Osteocyte (in vitro differentiated cells): Measurements from ENCODE around the gene ATP10B. TPM values are rescaled to one million over a fixed set of nuclear protein-coding genes. Genes with fewer than 3 reads are reported as not detected.

Source experiments
- DNase-seq: peaks from one replicate; pipeline ENCODE4 v3.0.0; 2021; ENCODE audit warnings: mixed read lengths; ENCODE audit not compliant: unreplicated experiment; ENCODE audit errors: extremely low spot score
- H3K27ac Mint-ChIP-seq: one replicate; pipeline ENCODE4 v1.8.0; 2021; ENCODE audit warnings: mild to moderate bottlenecking, mixed read lengths; ENCODE audit not compliant: unreplicated experiment
- H3K27me3 Mint-ChIP-seq: one replicate; pipeline ENCODE4 v1.8.0; 2021; ENCODE audit warnings: mixed read lengths; ENCODE audit not compliant: unreplicated experiment
- H3K36me3 Mint-ChIP-seq: one replicate; pipeline ENCODE4 v1.8.0; 2021; ENCODE audit warnings: mixed read lengths; ENCODE audit not compliant: unreplicated experiment
- H3K4me1 Mint-ChIP-seq: one replicate; pipeline ENCODE4 v1.8.0; 2021; ENCODE audit warnings: mixed read lengths; ENCODE audit not compliant: unreplicated experiment
- H3K4me3 Mint-ChIP-seq: one replicate; pipeline ENCODE4 v1.8.0; 2021; ENCODE audit warnings: mild to moderate bottlenecking, moderate library complexity, mixed read lengths; ENCODE audit not compliant: unreplicated experiment
- H3K9me3 Mint-ChIP-seq: one replicate; pipeline ENCODE4 v1.8.0; 2021; ENCODE audit warnings: mixed read lengths; ENCODE audit not compliant: unreplicated experiment
- total RNA-seq: library from RNA; stranded (reverse); gene quantifications from 2 replicates; pipeline ENCODE4 v1.2.1, GENCODE V29; 2021
- TF ChIP-seq, protein P1 (sequence below): fragments of 200-600 bp; sonication (generic); IDR thresholded peaks from 2 replicates; pipeline ENCODE4 v1.5.0; 2021; ENCODE audit warnings: antibody characterized with exemption, mild to moderate bottlenecking, moderate library complexity

ATP10B gene
- total RNA-seq, 1 donor from 2014 or later = not detected

DNA sequence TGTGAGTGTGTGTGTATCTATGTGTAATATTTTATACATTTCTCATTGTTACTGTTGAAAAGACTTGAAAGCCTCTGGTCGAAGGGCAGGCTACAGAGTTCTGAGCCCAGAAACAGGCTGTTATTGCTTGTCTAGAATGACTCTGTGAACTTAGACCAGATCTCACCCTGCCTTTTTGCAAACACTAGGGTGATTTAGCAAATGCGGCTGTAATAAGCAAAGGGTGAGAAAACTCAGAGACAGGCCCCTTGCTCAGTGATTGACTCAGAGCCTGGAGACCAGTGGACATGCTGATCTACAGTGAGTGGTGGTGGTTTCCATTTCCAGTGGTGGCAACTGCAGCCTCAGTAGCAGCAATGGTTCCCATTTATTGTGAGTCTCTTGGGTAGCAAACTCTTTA lies 183.7 kb downstream of the ATP10B start:
- TF ChIP-seq, protein P1, sequence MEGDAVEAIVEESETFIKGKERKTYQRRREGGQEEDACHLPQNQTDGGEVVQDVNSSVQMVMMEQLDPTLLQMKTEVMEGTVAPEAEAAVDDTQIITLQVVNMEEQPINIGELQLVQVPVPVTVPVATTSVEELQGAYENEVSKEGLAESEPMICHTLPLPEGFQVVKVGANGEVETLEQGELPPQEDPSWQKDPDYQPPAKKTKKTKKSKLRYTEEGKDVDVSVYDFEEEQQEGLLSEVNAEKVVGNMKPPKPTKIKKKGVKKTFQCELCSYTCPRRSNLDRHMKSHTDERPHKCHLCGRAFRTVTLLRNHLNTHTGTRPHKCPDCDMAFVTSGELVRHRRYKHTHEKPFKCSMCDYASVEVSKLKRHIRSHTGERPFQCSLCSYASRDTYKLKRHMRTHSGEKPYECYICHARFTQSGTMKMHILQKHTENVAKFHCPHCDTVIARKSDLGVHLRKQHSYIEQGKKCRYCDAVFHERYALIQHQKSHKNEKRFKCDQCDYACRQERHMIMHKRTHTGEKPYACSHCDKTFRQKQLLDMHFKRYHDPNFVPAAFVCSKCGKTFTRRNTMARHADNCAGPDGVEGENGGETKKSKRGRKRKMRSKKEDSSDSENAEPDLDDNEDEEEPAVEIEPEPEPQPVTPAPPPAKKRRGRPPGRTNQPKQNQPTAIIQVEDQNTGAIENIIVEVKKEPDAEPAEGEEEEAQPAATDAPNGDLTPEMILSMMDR = no peak
- Mint-ChIP-seq H3K9me3 (no peaks in the 10 kb centered on the region), H3K36me3 (no peaks in the 10 kb centered on the region), H3K4me1 (no peaks in the 10 kb centered on the region), H3K4me3 (no peak overlapping the region), H3K27me3 (no peaks in the 10 kb centered on the region), H3K27ac (no peak overlapping the region)
- no peak for DNase-seq

DNA sequence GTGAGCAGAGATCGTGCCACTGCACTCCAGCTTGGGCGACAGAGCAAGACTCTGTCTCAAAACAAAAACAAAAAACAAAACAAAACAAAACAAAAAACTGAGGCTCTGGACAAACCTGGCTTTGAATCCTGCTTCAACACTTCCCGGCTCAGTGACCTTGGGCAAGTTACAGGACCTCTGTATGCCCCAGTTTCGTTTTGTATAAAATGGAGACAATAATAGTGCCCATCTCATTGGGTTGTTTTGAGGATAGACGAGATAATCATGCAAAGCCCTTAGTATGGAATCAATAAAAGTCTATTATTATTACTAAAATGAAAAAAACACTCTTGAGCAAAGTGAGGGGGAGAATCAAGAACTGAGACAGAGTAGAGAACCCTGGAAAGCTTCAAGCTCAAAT lies 184.9 kb downstream of the ATP10B start:
- TF ChIP-seq, protein P1 = no peak
- Mint-ChIP-seq H3K27me3 (no peaks in the 10 kb centered on the region), H3K4me1 (no peaks in the 10 kb centered on the region), H3K9me3 (no peaks in the 10 kb centered on the region), H3K27ac (no peak overlapping the region), H3K36me3 (no peaks in the 10 kb centered on the region), H3K4me3 (no peak overlapping the region)
- DNase-seq = no peak

DNA sequence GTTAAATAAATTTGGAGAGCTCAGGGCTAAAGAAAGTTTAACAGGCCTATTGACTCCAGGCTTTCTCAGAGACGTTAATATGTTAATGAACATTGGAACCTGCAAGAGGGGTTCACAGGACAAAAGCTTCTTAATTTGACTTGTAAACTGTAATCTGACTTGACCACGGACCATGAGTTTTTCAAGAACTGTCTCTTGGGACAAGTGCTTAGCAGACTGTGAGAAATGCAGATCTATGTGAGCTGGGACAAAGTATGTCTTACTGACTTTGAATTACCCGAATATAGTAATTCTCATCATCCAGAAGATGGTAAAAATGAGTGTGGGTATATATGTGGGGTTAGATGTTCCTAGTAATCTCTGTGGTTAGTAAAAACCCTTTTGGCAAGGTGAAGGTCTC lies 186.6 kb downstream of the ATP10B start:
- TF ChIP-seq, protein P1 = no peak

DNA sequence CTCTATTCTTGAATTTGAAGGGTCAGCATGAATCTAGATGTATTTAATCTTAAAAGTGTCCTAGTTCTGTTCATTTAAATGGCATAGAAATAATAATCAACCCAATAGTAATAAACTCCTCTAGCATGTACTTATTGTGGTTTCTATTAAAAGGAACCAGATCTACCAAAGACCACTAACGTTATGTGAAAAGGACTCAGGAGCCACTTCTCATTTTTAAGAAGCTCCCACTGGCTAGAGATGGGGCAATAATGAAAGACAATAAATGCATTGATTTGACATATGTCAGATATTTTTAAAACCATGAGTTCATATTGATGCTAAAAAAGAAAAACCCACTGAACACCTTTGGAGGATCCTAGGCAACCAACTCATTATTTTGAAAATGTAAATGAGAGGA lies 191.9 kb downstream of the ATP10B start:
- H3K9me3 Mint-ChIP-seq = no peaks in the 10 kb centered on the region
- H3K4me3 Mint-ChIP-seq = no peak overlapping the region
- no peaks in the 10 kb centered on the region for H3K36me3 Mint-ChIP-seq
- no peaks in the 10 kb centered on the region for H3K27me3 Mint-ChIP-seq
- H3K4me1 Mint-ChIP-seq = no peaks in the 10 kb centered on the region
- DNase-seq = no peak
- no peak overlapping the region for H3K27ac Mint-ChIP-seq
- TF ChIP-seq, protein P1 = no peak

More for the DNA sequence above, 186.6 kb downstream of the ATP10B start:
- no peaks in the 10 kb centered on the region for H3K27me3 Mint-ChIP-seq
- H3K27ac Mint-ChIP-seq = no peak overlapping the region
- no peaks in the 10 kb centered on the region for H3K36me3 Mint-ChIP-seq
- DNase-seq = no peak
- no peak overlapping the region for H3K4me3 Mint-ChIP-seq
- no peaks in the 10 kb centered on the region for H3K4me1 Mint-ChIP-seq
- H3K9me3 Mint-ChIP-seq = no peaks in the 10 kb centered on the region

DNA sequence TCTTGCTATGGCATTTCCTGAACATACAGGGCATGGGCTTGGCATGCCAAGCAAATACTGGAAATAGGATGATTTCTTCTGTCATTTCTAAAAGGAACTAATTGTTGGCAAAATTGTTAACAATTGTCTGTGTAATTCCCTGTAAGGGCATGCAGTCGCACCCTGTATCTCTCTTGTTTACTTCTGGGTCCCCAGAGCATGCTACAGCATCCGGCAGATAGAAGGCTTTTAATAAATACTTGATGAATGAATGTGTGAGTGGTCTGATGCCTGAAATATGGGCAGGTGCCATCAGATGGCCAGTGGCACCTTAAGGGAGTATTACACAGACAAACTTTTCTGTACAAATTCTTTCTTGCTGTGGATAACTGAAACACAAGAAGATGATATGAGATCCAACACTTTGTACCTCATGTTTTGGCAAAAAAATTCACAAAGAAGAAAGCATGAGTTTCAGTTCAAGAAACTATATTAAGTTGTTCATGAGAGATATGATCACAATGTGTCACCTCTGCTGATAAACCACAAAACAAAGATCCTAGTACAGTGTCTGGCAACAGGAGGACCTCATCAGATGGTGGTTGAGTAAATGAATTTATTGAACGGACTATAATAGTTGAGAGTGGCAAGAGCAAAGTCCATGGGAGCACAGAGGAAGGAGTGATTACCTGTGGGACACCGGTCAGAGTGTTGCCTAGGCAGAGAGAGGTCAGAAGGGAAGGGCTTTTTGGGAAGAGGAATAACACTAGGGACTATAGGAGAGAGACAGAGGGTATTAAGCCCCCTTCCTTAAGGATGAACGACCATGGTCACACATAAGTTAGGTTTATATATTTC lies 194.2 kb downstream of the ATP10B start:
- Mint-ChIP-seq H3K4me3 (no peak overlapping the region), H3K9me3 (no peaks in the 10 kb centered on the region), H3K36me3 (no peaks in the 10 kb centered on the region), H3K27me3 (no peaks in the 10 kb centered on the region), H3K27ac (no peak overlapping the region), H3K4me1 (no peaks in the 10 kb centered on the region)
- no peak for DNase-seq
- TF ChIP-seq, protein P1 = no peak
